Heart right ventricle (tissue), 16 donors: ENCODE data around the gene NPAS3. TPM values are rescaled to one million over a fixed set of nuclear protein-coding genes. Genes with fewer than 3 reads are reported as not detected.

Experiments
- ATAC-seq, 8 donors: fragments of 200-7000 bp; cut with Tn5 transposase; one replicate each; pipeline ENCODE4 v1.9.1; 2020; ENCODE audit warnings: mild to moderate bottlenecking in 8 of 8, moderate library complexity in 8 of 8, moderate number of reproducible peaks in 1 of 8
- DNase-seq, 2 donors: peaks; one replicate each; pipeline ENCODE4 v3.0.0-alpha.2; 2020
- H3K27ac ChIP-seq, 10 donors: fragments of 200-600 bp; sonication (generic) in 2 of 10; one replicate each; pipeline versions ENCODE4 v1.5.0 to v1.8.0; 2020 to 2022; ENCODE audit warnings: mild to moderate bottlenecking in 3 of 10
- H3K27me3 ChIP-seq, 7 donors: fragments of 200-600 bp; one replicate each; pipeline ENCODE4 v1.8.0; 2021 to 2022; ENCODE audit warnings: mild to moderate bottlenecking in 2 of 7
- H3K36me3 ChIP-seq, 9 donors: fragments of 200-600 bp; sonication (generic) in 1 of 9; one replicate each; pipeline versions ENCODE4 v1.5.0 to v1.8.0; 2020 to 2022; ENCODE audit warnings: mild to moderate bottlenecking in 2 of 9
- H3K4me1 ChIP-seq, 9 donors: fragments of 200-600 bp; sonication (generic) in 1 of 9; one replicate each; pipeline versions ENCODE4 v1.5.0 to v1.8.0; 2020 to 2022; ENCODE audit warnings: mild to moderate bottlenecking in 4 of 9
- H3K4me3 ChIP-seq, 10 donors: fragments of 200-600 bp; sonication (generic) in 2 of 10; one replicate each; pipeline versions ENCODE4 v1.5.0 to v1.8.0; 2020 to 2022; ENCODE audit warnings: mild to moderate bottlenecking in 7 of 10, moderate library complexity in 2 of 10
- H3K9me3 ChIP-seq, 11 donors: fragments of 200-600 bp in 10 of 11; sonication (generic) in 2 of 11; one replicate each; pipeline versions ENCODE4 v1.5.0 to v1.8.0; 2013 to 2022; ENCODE audit warnings: mild to moderate bottlenecking in 2 of 11, control low read depth in 1 of 11, moderate library complexity in 1 of 11
- CTCF ChIP-seq, 9 donors: fragments of 200-600 bp; sonication (generic) in 2 of 9; IDR thresholded peaks; one replicate each; pipeline versions ENCODE4 v1.5.0 to v1.8.0; 2021 to 2022; ENCODE audit warnings: antibody characterized with exemption in 9 of 9, mild to moderate bottlenecking in 5 of 9, moderate library complexity in 1 of 9
- WGBS, 2 donors: extraction: QIAGEN DNeasy Blood & Tissue Kit; methylation state at CpG; one replicate each; pipeline ENCODE4 v1.1.7; 2013; ENCODE audit warnings: inconsistent platforms in 1 of 2; 5-methylcytosine and 5-hydroxymethylcytosine counted together
- intact Hi-C, 10 donors: fragments of 100-400 bp; cut with DNase I; formaldehyde crosslinking; loops; one replicate each; pipeline versions ENCODE4 v1.11.1 to v1.14.2; 2022
- polyA plus RNA-seq, 2 donors: library from polyadenylated mRNA; stranded (reverse); fragments of 200-250 nt; gene quantifications; one replicate each; pipeline ENCODE4 v1.2.3, GENCODE V29; 2013
- total RNA-seq, 10 donors: library from RNA; stranded (reverse); fragmentation: NEBNext Ultra II Directional in 3 of 10; extraction: Animal tissue kit (Norgen Biotek cat#: 25700) in 3 of 10; gene quantifications; one replicate each; pipeline versions ENCODE4 v1.2.1 to v1.2.4, GENCODE V29; 2021 to 2023
- donor health status: Arrhythmogenic right ventricular cardiomyopathy.
- donor health status: ischemic (EF 13 %, LVEDD 7.1; RV severe dilation, severe dysfunction).
- donor health status: healthy with polysubstance abuse.
- donor health status: DM: no; HTN: yes; CAD: no.
- donor health status: DM: no; HTN: no; CAD: no.
- donor health status: ischemic (EF 25% LVEDD 6.9; RV normal size, moderate dysfunction).
- donor health status: ischemic (EF 25% LVEDD 5.7; RV mildly dilated, moderate dysfunction).
- donor health status: healthy.
- donor health status: DM: yes; HTN: yes; CAD: no.
- donor health status: Ischemic cardiomyopathy.
- donor health status: ischemic (EF 35%, LVEDD 5.7; RV mildly dilated, moderate dysfunction).
- donor health status: nonischemic (EF 11% LVEDD 7.7; RV severe dilation, severe dysfunction).
- donor health status: DM: yes; HTN: yes; CAD: no.
- donor health status: PGD.
- donor health status: ischemic (EF 29% LVEDD 5.4; RV normal size, mild dysfunction).
- donor health status: nonischemic (EF 23%, LVEDD 6.1; RV moderate dilation, normal function).

Gene NPAS3
- total and polyA plus RNA-seq, 12 donors = 0.12 to 2.8 (median 0.99) TPM

DNA sequence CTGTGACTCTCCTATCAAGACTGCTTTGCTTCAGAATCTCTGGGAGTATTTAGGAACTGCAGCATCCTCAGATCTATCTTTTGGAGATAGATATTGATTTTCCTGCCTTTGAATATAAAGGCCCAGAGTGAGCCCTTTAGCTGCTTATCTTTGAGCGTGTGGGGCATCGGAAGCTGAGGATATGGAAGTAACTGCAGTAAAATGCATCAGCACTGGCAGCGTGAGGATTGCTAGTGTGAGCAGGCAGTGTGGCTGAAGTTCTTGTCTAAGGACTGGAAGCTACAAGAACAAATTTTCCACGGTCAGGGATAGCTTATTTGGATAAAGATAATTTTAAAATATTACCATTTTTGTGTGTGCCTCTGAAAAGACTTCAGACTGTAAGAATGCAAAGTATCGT lies 474.7 kb downstream of the NPAS3 start:
- Histone ChIP-seq H3K36me3 (no peaks in the 10 kb centered on the region), H3K4me1 (peaks cover 0 to 10% (median 0%) of the 10 kb centered on the region in 9 donors), H3K4me3 (no peak overlapping the region), H3K27me3 (no peaks in the 10 kb centered on the region), H3K27ac (no peak overlapping the region), H3K9me3 (no peaks in the 10 kb centered on the region)
- intact Hi-C loops = no loop called here
- DNase-seq = no peak
- ATAC-seq = no peak
- TF ChIP-seq CTCF (IDR thresholded peaks at IDR 0.05) = no peak
- WGBS, 2 donors = 72 to 84% methylated on average over 5 of the region's 5 CpGs

- ATAC-seq (no peak), DNase-seq (no peak)
- intact Hi-C loops = no loop called here
- Histone ChIP-seq H3K36me3 (no peaks in the 10 kb centered on the region), H3K4me3 (no peak overlapping the region), H3K4me1 (peaks cover 0 to 10% (median 0%) of the 10 kb centered on the region in 9 donors), H3K27ac (no peak overlapping the region), H3K27me3 (no peaks in the 10 kb centered on the region), H3K9me3 (no peaks in the 10 kb centered on the region)
- 79 to 86% methylated on average over 3 of the region's 3 CpGs for WGBS, 2 donors
- TF ChIP-seq CTCF (IDR thresholded peaks at IDR 0.05) = no peak
Observed at GRCh38 chr14:33414041-33414440, 475.4 kb downstream of the NPAS3 start.

DNA sequence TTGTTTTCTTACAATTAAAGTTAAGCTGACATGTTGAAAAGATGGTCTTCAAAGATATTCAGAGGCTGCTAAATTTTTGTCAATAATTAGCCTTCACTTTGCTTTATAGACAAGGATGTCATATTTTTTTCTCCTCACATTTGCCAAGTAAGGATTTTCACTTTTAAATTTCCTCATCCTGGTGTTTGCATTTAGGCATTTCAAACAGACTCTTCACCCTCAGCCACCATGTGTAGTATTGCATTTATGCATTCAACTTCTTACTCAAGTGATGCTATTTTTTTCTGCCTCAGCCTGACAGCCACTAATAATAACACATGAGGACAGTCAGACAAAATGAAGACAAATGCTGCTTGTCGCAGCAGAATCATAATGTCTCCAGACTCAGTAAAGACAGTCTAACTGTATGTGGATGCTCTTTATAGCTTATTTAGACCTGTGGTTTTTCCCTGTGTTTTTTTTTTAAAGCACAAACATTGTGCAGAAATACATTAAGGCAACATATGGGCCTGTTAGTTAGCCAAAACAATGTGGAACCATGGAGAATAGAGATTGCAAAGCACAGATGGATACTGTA lies 481.5 kb downstream of the NPAS3 start:
- ATAC-seq (peak in 1 of 8 donors; percentile 30), DNase-seq (no peak)
- WGBS, 2 donors = 50 to 63% methylated on average over 1 of the region's 1 CpG
- no peak for TF ChIP-seq CTCF (IDR thresholded peaks at IDR 0.05)
- no peaks in the 10 kb centered on the region for H3K9me3 ChIP-seq
- no peaks in the 10 kb centered on the region for H3K36me3 ChIP-seq
- intact Hi-C loops = loop anchor here in 1 of 10 donors (10.0 kb wide), 1 partner anchor 485 kb away; the partner anchor contains the start of gene NPAS3
- no peak overlapping the region for H3K4me3 ChIP-seq
- no peaks in the 10 kb centered on the region for H3K4me1 ChIP-seq
- H3K27ac ChIP-seq = no peak overlapping the region
- H3K27me3 ChIP-seq = no peaks in the 10 kb centered on the region

GRCh38 chr14:33430414-33431035 lies 491.8 kb downstream of the NPAS3 start:
- no peak for DNase-seq
- Histone ChIP-seq H3K4me1 (no peaks in the 10 kb centered on the region), H3K9me3 (no peaks in the 10 kb centered on the region), H3K4me3 (no peak overlapping the region), H3K36me3 (no peaks in the 10 kb centered on the region), H3K27ac (no peak overlapping the region), H3K27me3 (no peaks in the 10 kb centered on the region)
- ATAC-seq = no peak
- 78 to 83% methylated on average over 7 of the region's 7 CpGs for WGBS, 2 donors
- TF ChIP-seq CTCF (IDR thresholded peaks at IDR 0.05) = no peak
- intact Hi-C loops = loop anchor here in 5 of 10 donors (5.0 to 10.0 kb wide), 4 partner anchors 716 to 856 kb away; no protein-coding TSS in a partner anchor
